GM10266 (cell line): ENCODE results near the gene TAS2R39.

Experiments
- DNase-seq: peaks from one replicate; pipeline ENCODE4 v3.0.0; 2012; ENCODE audit errors: extremely low spot score
- TF ChIP-seq, protein P1 (sequence below): IDR thresholded peaks from 2 replicates; pipeline ENCODE4 v1.5.1; 2012; ENCODE audit warnings: mild to moderate bottlenecking, low read depth; ENCODE audit not compliant: control insufficient read depth, insufficient read depth; ENCODE audit errors: missing control alignments

TAS2R39 gene

GRCh38 chr7:143229054-143229790, 46.0 kb downstream of the TAS2R39 start:
- TF ChIP-seq, protein P1, sequence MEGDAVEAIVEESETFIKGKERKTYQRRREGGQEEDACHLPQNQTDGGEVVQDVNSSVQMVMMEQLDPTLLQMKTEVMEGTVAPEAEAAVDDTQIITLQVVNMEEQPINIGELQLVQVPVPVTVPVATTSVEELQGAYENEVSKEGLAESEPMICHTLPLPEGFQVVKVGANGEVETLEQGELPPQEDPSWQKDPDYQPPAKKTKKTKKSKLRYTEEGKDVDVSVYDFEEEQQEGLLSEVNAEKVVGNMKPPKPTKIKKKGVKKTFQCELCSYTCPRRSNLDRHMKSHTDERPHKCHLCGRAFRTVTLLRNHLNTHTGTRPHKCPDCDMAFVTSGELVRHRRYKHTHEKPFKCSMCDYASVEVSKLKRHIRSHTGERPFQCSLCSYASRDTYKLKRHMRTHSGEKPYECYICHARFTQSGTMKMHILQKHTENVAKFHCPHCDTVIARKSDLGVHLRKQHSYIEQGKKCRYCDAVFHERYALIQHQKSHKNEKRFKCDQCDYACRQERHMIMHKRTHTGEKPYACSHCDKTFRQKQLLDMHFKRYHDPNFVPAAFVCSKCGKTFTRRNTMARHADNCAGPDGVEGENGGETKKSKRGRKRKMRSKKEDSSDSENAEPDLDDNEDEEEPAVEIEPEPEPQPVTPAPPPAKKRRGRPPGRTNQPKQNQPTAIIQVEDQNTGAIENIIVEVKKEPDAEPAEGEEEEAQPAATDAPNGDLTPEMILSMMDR: no peak
- DNase-seq: no peak

DNA sequence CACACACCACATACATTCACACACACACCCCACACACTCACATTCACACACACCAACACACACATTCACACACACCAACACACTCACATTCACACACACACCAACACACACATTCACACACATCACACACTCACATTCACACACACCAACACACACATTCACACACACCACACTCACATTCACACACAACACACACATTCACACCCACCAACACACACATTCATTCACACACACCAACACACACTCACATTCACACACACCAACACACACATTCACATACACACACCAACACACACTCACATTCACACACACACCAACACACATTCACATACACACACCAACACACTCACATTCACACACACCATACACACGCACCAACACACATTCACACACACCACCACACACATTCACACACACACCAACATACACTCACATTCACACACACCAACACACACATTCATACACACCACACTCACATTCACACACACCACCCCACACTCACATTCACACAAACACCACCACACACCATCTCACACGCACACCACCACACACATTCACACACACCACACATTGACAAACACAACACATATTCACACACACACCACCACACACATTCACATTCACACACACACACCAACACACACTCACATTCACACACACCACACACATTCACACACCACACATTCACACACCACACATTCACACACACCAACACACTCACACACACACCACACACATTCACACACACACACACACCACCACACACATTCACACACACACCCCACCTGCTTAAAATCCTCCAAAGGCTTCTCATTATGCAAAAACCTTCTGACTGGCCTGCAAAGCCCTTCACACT, 47.6 kb downstream of the TAS2R39 start:
- DNase-seq: no peak

More for the DNA sequence above, 47.6 kb downstream of the TAS2R39 start:
- TF ChIP-seq, protein P1: no peak
